HEK293 (cell line): Measurements from ENCODE around the gene ENAH.

Experiments used
- CTCF ChIP-seq: fragments of 450-650 bp; formaldehyde crosslinking; IDR thresholded peaks from 2 replicates; pipeline ENCODE4 v1.5.1; 2016; ENCODE audit warnings: missing biosample characterization, missing genetic modification characterization
- GLI4 ChIP-seq: fragments of 450-650 bp; formaldehyde crosslinking; IDR thresholded peaks from 2 replicates; pipeline ENCODE4 v1.5.1; 2016; ENCODE audit warnings: missing biosample characterization, missing genetic modification characterization
- HOXD13 ChIP-seq: sonication (generic); formaldehyde crosslinking; IDR thresholded peaks from 2 replicates; pipeline ENCODE4 v1.8.0; 2022; ENCODE audit warnings: missing genetic modification reagents, borderline replicate concordance
- IKZF3 ChIP-seq: fragments of 450-650 bp; IDR thresholded peaks from 2 replicates; pipeline ENCODE4 v1.5.0; 2018; ENCODE audit warnings: missing biosample characterization, mild to moderate bottlenecking, missing genetic modification characterization, moderate library complexity
- ZNF211 ChIP-seq: fragments of 450-650 bp; formaldehyde crosslinking; IDR thresholded peaks from 2 replicates; pipeline ENCODE4 v1.5.1; 2016; ENCODE audit warnings: low read depth, missing biosample characterization, missing genetic modification characterization
- ZNF311 ChIP-seq: fragments of 450-650 bp; formaldehyde crosslinking; IDR thresholded peaks from 2 replicates; pipeline ENCODE4 v1.5.1; 2017; ENCODE audit warnings: missing biosample characterization, missing genetic modification characterization, borderline replicate concordance
- ZNF707 ChIP-seq: fragments of 450-650 bp; formaldehyde crosslinking; IDR thresholded peaks from 2 replicates; pipeline ENCODE4 v1.5.1; 2016; ENCODE audit warnings: missing biosample characterization, missing genetic modification characterization
- ZNF76 ChIP-seq: fragments of 450-650 bp; formaldehyde crosslinking; IDR thresholded peaks from 2 replicates; pipeline ENCODE4; 2016; ENCODE audit warnings: low read depth, missing biosample characterization, missing genetic modification characterization, borderline replicate concordance
- TF ChIP-seq, protein P1 (sequence below): fragments of 450-650 bp; formaldehyde crosslinking; IDR thresholded peaks from 2 replicates; pipeline ENCODE4 v1.5.1; 2016; ENCODE audit warnings: missing biosample characterization, missing genetic modification characterization

DNA sequence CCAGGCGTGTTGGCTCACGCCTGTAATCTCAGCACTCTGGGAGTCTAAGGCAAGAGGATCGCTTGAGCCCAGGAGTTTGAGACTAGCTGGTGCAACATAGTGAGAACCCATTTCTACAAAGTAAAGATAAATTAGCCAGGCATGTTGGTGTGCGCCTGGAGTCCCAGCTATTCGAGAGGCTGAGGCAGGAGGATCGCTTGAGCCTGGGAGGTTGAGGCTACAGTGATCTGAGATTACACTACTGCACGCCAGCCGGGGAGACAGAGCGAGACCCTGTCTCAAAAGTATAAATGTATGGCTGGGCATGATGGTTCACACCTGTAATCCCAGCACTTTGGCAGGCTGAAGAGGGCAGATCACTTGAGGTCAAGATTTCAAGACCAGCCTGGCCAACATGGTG lies 173.6 kb downstream of the ENAH start:
- TF ChIP-seq IKZF3, result no peak
- TF ChIP-seq CTCF (tag by site-specific recombination), result no peak
- no peak for TF ChIP-seq GLI4
- no peak for TF ChIP-seq ZNF311
- TF ChIP-seq ZNF76 (tag by site-specific recombination), result no peak
- TF ChIP-seq HOXD13 (CRISPR knock-in tag), result no peak
- TF ChIP-seq, protein P1, sequence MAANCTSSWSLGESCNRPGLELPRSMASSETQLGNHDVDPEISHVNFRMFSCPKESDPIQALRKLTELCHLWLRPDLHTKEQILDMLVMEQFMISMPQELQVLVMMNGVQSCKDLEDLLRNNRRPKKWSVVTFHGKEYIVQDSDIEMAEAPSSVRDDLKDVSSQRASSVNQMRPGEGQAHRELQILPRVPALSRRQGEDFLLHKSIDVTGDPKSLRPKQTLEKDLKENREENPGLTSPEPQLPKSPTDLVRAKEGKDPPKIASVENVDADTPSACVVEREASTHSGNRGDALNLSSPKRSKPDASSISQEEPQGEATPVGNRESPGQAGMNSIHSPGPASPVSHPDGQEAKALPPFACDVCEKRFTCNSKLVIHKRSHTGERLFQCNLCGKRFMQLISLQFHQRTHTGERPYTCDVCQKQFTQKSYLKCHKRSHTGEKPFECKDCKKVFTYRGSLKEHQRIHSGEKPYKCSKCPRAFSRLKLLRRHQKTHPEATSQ (tag by site-specific recombination), result no peak
- no peak for TF ChIP-seq ZNF211 (tag by site-specific recombination)
- no peak for TF ChIP-seq ZNF707 (tag by site-specific recombination)
